GM19438 (cell line): Measurements from ENCODE around the gene TIMM23B.
"Not testable (repeated sequence)": the region's sequence is repeated elsewhere in the genome, so short reads cannot be mapped to it uniquely, and the experiment has no call there.

Experiments
- ATAC-seq: cut with Tn5 transposase; IDR thresholded peaks from one replicate; pipeline ENCODE4 v1.9.1; 2021; ENCODE audit warnings: low read depth; ENCODE audit not compliant: unreplicated experiment

The TIMM23B gene, protein sequence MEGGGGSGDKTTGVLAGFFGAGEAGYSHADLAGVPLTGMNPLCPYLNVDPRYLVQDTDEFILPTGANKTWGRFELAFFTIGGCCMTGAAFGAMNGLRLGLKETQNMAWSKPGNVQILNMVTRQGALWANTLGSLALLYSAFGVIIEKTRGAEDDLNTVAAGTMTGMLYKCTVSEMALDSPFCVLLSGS

DNA sequence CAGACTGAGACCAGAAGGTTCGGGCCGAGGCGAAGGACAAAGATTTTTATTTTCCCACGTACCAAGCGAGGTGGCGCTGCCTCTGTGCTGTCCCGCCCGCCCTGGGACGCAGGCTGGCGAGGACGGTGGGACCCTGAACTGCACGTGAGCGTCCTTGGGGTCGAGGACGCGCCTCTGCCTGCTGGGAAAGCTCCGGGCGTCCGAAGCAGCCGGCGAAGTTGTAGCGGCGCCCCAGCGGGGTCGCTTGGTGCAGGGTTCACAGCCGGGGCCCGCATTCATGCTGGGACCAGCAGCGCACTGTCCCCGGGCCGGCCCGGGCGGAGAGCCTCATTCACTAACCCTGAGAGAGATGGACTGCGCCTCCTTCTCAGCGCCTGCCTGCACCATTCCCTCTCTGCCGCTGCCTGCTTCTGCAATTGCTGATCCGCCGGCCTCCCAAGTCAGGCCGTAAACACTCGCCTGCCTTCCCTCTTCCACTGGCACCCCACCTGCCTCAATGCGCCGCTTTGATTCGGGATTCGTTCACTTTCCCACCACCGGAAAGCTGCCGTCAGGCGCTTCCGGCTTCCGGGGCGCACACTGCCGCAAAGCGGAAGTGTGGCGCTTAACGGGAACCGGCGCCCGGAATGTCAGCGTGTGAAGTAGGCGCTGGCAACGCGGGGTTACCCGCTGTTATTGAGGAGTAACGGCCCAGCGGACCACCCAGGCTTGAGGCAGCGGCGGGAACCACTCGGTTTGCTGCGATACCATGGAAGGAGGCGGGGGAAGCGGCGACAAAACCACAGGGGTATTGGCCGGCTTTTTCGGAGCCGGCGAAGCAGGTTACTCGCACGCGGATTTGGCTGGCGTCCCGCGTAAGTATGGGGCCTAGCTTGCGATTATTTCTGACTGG, at the start of gene TIMM23B, which contains the start of gene PARG:
Gene TIMM23B, plus strand, starts transcription at position 607 of the 892 bp plus-strand sequence. Its CDS starts 142 bp downstream, at position 749.
Gene PARG, minus strand, starts transcription at position 581 of the 892 bp plus-strand sequence. Its CDS starts 302 bp downstream, at position 279.
- peak; percentile 61 for ATAC-seq

DNA sequence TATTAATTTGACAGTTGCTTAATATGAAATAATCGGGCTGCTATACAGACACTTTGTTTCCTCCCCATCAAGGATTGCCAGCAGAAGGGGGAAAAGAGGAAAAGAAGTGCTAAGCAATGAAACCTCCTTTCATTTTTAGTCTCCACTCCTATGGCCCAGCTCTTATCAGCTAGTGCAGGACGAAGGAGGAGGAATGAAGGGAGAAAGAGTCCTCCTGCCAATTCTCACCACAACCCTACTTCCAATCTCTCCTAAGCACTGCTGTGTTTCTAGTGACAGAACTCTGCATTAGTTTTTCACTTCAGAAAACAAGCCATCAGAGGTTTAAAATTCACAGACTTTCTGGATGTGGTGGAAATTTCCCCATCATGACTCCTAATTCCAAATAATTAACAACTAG, 41.9 kb upstream of the TIMM23B start:
- ATAC-seq, result not testable (repeated sequence)

DNA sequence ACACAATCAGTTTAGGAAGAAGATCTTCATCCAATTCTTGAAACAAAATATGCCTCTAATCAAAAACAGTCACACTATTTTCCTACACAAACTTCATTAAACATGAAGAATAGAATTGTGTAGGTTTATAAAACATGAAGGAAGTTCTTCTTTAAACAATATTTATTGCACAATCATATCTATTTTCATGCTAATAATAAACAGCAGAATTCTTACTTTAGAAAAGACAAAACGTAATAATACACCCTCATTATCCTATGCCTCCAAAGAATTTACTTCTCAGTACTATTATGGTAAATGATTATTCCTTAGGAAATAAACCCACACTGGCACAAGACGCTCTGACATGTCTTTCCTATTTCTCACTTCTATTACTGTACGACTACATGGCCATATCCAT, 41.4 kb upstream of the TIMM23B start:
- ATAC-seq, result not testable (repeated sequence)

DNA sequence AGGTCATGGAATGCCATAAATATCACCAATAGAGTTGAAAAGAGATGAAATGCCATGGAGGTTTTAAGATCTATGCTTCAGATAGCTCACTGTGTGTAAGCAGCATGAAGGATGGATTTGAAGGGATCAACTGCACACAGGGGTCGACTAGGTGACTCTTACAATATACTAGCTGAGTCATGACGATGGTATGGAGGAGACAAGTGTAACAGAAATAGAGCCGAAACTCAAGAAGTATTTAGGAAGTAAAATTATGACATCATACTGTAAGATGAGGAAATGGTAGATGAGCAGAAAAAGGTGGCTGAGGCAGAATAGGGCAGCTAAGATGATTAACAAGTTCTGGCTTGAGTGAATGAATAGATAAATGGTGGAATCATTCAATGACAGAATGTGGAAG, 38.0 kb upstream of the TIMM23B start:
- not testable (repeated sequence) for ATAC-seq

DNA sequence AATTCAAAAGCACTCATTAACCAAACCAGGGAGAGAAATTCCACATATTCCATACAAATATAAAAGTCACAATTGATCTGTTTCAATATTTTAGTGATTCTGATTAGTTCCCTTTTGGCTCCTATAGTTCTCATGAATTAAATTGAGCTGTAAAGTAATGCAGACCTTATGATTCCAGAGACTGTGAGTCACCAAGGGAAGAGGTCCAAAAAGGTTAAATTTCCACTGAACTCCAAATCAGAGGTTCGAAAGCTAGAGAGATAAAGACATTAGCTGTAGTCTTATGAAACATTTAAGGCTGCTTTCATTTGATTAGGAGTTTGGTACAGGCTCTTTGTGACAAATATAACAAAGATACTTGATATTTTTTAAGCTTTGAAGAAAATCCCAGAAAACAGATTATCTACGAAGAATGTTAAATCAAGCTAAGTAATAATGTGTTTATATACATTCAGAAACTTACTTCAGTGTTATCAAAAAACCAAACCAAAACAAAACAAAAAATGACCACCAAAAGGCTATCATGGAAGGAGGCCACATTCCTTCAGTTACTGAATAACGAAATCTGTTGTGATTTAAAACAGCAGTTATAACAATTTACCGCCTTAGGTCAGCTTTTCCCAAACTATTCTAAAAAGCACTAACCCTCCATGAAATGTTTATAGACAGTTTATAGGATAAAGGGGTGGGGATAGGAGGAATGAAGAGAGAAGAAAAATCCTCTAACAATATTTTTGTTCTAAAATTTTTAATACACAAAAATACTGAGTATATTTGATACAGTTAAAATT, 33.4 kb upstream of the TIMM23B start:
- not testable (repeated sequence) for ATAC-seq

DNA sequence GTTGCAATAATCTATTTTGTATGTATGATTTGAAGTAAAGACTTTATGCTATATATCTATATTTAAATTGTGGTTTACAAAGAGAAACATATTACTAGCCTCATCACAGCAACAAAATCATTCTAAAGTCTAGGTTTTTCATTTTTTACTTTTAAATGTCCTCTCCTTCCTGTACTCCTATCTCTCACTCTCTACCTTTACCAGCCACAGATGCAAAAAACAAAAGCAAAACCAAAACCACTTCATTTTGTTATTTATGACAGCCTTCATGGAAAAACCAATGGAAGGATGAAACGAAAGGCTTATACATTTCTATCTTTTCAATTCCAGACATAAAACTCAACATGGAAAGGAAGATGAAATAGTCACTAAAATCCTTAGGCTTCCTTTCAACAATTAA, 31.6 kb upstream of the TIMM23B start:
- ATAC-seq, result not testable (repeated sequence)

DNA sequence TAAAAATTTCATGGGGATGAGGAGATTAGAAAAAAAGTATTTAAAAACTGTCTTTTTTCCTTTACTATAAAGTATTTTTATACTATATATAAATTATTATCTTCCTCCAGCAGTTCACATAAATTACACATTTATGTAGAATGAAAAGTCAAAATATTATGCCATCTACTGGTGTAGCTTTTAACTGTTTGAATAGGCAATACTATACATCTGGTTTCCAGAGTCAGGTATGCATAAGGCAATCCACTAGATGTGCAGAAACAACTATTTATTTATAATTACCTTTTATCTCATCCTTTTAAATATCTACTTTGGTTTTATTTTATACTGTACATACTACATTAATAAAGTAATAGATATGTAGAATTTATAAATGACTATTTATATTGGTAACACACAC, 25.4 kb upstream of the TIMM23B start:
- ATAC-seq, result not testable (repeated sequence)

DNA sequence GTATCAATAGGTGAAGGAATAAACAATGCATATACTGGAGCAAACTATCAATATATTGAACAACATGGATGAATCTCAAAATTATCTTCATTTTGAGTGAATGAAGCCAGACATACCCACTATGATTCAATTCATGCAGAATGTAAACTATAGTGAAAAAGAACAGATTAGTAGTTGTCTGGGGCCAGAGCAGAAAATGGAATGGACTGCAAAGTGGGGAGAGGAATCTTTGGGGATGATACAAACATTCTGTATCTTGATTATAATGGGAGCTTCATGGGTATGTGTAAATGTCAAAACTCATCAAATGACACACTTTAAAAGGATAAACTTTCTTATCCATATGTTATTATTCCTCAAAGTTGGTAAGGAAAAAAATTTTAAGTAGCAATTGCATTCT, 23.9 kb upstream of the TIMM23B start:
- not testable (repeated sequence) for ATAC-seq

DNA sequence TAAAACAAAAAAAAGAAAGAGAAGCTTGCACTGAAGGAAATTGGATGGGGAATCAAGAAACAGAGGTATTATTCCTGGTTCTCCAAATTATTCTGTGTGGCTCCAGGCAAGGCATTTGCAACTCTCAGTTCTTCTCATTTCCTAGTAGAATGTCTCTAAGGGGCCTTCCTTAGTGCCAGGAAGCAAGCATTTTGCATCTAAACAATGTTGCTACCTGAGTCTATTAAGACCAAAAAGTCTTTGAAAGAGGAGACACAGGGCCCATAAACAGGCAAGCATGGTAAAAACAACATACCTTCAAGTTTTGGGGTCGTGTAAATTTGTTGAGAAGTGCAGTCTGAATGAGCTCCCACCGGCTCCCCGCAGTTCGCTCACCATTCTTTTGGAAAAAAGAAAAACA, 19.8 kb upstream of the TIMM23B start:
- not testable (repeated sequence) for ATAC-seq

DNA sequence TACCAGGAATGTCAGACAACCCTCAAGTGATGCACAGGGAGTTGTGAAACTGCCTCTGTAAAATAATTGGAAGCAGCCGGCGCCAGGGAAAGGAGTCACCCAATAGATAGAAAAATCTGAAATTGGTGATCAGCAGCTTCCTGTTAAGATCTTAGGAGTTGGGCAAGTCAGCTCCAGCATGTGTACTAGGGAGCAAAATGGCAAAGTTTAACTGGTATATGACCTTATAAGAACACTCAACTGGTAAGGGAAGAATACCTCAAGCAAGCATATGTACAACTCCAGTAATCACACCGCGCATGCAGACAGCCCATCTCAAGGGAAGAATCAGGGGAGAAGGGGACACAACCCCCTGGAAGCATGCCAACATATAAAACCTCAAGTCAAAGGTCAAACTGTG, 18.3 kb upstream of the TIMM23B start:
- ATAC-seq, result not testable (repeated sequence)

DNA sequence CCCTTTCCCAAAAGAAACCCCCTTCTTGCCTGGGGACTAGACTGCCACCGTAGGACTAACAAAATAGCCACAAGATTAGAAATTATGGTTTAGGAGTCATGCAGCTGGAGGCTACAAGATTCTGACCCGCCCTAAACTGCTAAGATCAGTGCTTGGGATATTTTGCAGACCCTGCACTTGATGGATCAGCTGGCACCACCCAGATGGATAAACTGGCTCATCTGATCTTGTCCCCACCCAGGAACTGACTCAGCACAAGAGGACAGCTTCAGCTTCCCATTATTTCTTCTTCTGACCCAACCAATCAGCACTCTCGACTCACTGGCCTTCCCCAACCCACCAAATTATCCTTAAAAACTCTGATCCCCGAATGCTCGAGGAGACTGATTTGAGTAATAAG, 10.6 kb upstream of the TIMM23B start:
- ATAC-seq, result not testable (repeated sequence)

DNA sequence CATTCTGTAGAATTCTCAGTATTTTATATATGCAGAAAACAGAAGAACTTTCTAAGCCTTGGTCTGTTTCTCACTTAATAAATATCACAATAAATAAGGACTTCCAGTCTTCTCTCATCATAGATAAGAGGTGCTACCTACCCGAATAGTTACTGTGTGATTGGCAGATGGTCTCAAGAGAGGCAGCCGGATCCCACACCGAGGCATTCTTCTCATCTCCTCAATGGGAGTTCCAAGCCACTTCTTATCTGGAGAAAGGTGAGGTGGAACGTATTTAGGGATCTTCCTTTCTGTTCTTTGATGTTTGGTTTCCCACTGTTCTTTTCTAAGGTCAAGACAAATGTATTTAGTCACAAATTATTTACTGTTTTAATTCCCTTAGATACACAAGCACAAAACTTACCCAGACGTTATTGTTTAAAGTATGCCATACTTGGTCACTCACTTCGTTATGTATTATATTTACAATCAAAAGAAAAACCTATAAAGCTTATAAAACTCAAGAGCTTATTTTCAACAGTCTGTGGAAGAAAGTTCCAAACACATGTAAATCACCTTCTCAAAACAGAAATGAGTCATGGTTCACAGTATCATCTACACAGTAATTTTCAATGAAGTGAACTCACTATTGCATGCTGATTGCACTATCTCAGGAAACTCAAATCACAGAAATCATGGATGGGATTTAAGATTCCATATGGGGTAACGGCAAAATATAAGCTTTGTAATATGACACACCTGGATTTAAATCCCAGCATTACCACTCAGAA, 9.7 kb upstream of the TIMM23B start:
- not testable (repeated sequence) for ATAC-seq

DNA sequence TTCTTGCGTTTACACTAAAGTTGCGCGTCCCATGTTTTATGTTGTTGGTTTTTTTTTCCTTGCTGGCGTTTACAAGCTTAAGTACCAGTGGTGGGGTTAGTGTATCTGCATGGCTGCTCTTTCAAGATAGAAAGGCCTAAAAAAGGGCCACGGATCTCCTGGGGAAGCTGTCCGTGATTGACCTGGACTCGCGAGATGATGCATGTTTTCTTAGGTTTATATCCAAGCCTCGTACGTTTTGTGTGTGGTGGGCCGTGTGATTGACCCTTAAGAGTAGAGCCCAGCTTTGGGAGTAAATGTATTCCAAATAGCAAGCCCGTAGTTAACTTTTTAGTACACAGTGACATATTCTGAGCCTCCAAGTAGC, 469 bp downstream of the TIMM23B start:
- ATAC-seq, result peak; percentile 10

DNA sequence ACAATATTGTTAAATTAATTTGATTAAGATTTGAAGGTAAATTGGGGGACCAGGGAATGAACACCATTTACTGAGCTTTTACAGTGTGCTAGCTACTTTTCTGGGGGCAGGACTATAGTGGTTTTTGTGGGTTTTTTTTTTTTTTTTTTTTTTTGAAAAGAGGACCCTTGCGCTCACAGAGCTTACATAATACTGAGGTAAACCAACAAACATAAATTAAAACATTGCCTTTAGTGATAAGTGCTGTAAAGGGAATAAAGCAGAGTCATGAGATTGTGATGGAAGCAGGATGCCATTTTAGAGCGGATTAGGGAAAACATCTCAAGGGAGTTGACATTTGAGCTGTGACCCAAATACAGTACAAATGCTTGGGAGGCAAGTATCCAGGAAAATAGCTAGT, 1.8 kb downstream of the TIMM23B start:
- not testable (repeated sequence) for ATAC-seq

DNA sequence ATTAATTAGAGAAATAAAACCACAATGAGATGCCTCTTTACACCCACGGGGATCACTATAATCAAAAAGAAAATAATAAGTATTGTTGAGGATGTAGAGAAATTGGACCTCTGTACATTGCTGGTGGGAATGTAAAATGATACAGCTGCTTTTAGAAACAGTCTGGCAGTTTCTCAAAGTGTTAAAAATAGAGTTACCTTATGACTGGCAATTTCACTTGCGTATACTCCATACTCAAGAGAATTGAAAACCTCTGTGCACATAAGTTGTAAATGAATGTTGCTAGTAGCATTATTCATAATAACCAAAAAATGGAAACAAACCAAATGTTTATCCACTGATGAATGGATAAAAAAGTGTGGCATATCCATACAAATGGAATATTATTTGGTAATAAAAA, 6.3 kb downstream of the TIMM23B start:
- peak; percentile 58 for ATAC-seq

DNA sequence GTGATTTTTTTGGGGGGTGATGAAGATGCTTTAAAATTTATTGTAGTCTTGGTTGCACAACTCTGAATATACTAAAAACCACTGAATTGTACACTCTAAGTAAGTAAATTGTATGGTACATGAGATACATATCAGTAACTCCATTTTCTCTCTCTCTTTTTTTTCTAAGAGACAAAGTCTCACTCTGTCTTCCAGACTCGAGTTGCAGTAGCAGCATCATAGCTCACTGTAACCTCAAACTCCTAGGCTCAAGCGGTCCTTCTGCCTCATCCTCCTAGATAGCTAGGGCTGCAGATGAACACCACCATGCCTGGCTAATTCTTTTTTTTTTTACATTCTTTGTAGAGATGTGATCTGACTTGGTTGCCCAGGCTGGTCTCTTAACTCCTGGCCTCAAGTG, 6.9 kb downstream of the TIMM23B start:
- ATAC-seq, result not testable (repeated sequence)

DNA sequence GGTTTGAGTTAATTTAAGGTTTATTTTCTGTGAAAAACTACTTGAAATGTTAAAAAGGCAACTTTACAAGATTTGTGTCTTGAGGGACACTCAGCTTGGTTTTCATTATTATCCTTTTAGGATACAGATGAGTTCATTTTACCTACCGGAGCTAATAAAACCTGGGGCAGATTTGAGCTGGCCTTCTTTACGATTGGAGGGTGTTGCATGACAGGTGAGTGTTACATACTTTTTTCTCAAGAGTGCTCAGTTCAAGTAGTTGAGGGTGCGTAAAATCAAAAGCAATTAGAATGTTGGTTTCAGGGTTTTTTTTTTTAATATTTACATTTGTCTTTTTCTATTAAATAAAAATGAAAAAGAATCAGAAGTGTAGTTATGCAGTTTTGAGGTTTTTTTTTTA, 10.2 kb downstream of the TIMM23B start:
- ATAC-seq, result not testable (repeated sequence)

DNA sequence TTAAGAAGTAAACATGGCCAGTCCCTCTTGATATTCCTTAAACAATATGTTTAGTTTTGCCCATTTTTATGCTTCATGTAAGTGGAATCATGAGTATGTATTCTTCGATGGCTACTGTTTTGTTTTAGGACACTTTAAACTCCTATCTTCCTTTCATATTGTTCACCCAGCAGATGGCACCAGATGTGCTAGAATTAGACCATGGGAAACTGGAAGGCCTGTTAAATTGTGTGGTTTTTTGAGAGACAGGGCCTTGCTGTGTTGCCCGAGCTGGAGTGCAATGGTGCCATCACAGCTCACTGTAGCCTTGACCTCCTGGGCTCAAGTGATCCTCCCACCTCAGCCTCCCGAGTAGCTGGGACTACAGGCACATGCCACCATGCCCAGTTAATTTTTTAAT, 11.3 kb downstream of the TIMM23B start:
- ATAC-seq, result not testable (repeated sequence)

DNA sequence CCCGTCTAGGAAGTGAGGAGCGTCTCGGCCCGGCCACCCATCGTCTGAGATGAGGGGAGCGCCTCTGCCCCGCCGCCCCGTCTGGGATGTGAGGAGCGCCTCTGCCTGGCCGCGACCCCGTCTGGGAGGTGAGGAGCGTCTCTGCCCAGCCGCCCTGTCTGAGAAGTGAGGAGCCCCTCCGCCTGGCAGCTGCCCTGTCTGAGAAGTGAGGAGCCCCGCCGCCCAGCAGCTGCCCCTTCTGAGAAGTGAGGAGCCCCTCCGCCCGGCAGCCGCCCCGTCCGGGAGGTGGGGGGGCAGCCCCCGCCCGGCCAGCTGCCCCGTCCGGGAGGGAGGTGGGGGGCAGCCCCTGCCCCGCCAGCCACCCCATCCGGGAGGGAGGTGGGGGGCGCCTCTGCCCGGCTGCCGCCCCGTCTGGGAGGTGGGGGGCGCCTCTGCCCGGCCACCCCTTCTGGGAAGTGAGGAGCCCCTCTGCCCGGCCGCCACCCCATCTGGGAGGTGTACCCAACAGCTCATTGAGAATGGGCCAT, 28.5 kb downstream of the TIMM23B start:
- not testable (repeated sequence) for ATAC-seq

DNA sequence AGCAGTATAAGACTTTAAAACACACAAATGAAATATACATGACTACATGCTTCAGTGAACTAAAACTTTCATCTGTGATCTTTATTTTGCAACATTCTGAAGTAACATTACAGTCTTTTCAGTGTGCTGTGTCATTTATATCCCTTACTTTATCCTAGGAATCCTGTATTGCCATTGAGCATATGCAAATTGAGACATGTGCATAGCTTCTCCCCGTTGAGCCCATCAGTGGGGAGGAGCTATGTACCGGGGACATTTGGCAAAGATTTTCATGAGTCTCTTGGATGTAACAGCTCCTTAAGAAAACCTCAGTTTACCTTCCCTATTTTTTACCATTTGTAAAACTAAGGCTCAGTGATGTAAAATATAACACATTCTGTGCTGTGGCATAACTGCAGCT, 29.6 kb downstream of the TIMM23B start:
- ATAC-seq, result not testable (repeated sequence)
